ENCODE results near the gene GNAQ.

GRCh38 chr9:77750981-77751340 is 280.6 kb downstream of the GNAQ start:
- TF ChIP-seq CTCF (IDR thresholded peaks at IDR 0.05) (no peak), POLR2A (IDR thresholded peaks at IDR 0.05) (no peak)
